TTC549 (cell line): ENCODE results near the gene TYW1.
"Not testable (repeated sequence)": the region's sequence is repeated elsewhere in the genome, so short reads cannot be mapped to it uniquely, and the experiment has no call there.

Experiments used
- FAIRE-seq: peaks from 2 replicates; lab custom pipeline; 2012; peaks lifted over from hg19 to GRCh38; lab: Jason Lieb, UNC

Gene TYW1

GRCh38 chr7:67257779-67258178 lies 261.1 kb downstream of the TYW1 start:
- not testable (repeated sequence) for FAIRE-seq

- not testable (repeated sequence) for FAIRE-seq
Measured at GRCh38 chr7:67259363-67259762, 262.7 kb downstream of the TYW1 start.

- not testable (repeated sequence) for FAIRE-seq
Measured at GRCh38 chr7:67260166-67260586, 263.5 kb downstream of the TYW1 start.

- FAIRE-seq: not testable (repeated sequence)
Measured at GRCh38 chr7:67264000-67264399, 267.4 kb downstream of the TYW1 start.

- FAIRE-seq: not testable (repeated sequence)
Measured at GRCh38 chr7:67266070-67266469, 269.4 kb downstream of the TYW1 start.

DNA sequence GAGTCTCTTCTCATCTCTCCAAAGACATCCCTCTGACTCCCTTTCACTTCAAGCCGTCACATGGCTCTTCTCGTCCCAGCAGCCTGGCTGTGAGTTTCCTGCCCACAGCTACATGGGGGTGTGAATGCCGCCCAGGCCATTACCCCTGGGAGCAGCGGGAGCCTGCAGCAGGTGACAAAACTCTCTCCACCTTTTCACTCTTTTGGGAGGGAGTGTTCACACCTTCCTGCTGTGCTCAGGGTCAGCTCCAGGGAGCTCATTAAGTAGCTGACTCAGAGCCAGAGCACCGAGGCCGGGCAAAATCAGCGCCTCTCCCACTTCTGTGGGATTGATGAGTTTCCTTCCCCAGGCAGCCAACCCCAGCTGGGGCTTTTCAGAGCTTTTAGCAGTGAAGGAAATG lies 271.3 kb downstream of the TYW1 start:
- FAIRE-seq: no peak

- not testable (repeated sequence) for FAIRE-seq
Measured at GRCh38 chr7:67269916-67270315, 273.3 kb downstream of the TYW1 start.
